Mucosa of stomach (tissue), 1 donor: ENCODE measurements around the gene ABCD3.

Experiments used
- H3K27me3 ChIP-seq: one replicate; pipeline ENCODE4 v1.7.0; 2013; ENCODE audit warnings: mild to moderate bottlenecking, low read length; ENCODE audit not compliant: control insufficient read depth, insufficient read depth
- H3K36me3 ChIP-seq: one replicate; pipeline ENCODE4 v1.7.0; 2013; ENCODE audit warnings: low read length; ENCODE audit not compliant: control insufficient read depth, insufficient read depth
- H3K4me1 ChIP-seq: one replicate; pipeline ENCODE4 v1.7.0; 2013; ENCODE audit warnings: mild to moderate bottlenecking, low read length; ENCODE audit not compliant: control insufficient read depth, insufficient read depth
- H3K4me3 ChIP-seq: one replicate; pipeline ENCODE4 v1.7.0; 2013; ENCODE audit warnings: low read length
- H3K9ac ChIP-seq: one replicate; pipeline ENCODE4 v1.7.0; 2013; ENCODE audit warnings: mild to moderate bottlenecking, low read length, moderate library complexity
- H3K9me3 ChIP-seq: one replicate; pipeline ENCODE4 v1.7.0; 2013; ENCODE audit warnings: mild to moderate bottlenecking, low read length, moderate library complexity; ENCODE audit not compliant: control insufficient read depth
- donor health status: Pancreatic carcinoma.

ABCD3 gene

GRCh38 chr1:94519351-94519750, 101.2 kb downstream of the ABCD3 start:
- H3K36me3 ChIP-seq, result no peaks in the 10 kb centered on the region
- no peak overlapping the region for H3K4me3 ChIP-seq
- no peak overlapping the region for H3K9ac ChIP-seq
- no peaks in the 10 kb centered on the region for H3K4me1 ChIP-seq
- H3K9me3 ChIP-seq, result no peaks in the 10 kb centered on the region
- H3K27me3 ChIP-seq, result no peaks in the 10 kb centered on the region

GRCh38 chr1:94522304-94522703, 104.1 kb downstream of the ABCD3 start:
- no peaks in the 10 kb centered on the region for H3K36me3 ChIP-seq
- H3K27me3 ChIP-seq, result no peaks in the 10 kb centered on the region
- H3K9me3 ChIP-seq, result no peaks in the 10 kb centered on the region

GRCh38 chr1:94524531-94524930, 106.3 kb downstream of the ABCD3 start:
- Histone ChIP-seq H3K4me3 (no peak overlapping the region), H3K27me3 (no peaks in the 10 kb centered on the region), H3K9ac (no peak overlapping the region), H3K36me3 (no peaks in the 10 kb centered on the region), H3K4me1 (peaks cover 13% of the 10 kb centered on the region), H3K9me3 (no peaks in the 10 kb centered on the region)

More at GRCh38 chr1:94522304-94522703, 104.1 kb downstream of the ABCD3 start:
- H3K4me1 ChIP-seq, result peaks cover 7% of the 10 kb centered on the region
- H3K9ac ChIP-seq, result no peak overlapping the region
- H3K4me3 ChIP-seq, result no peak overlapping the region

- H3K9me3 ChIP-seq, result no peaks in the 10 kb centered on the region
- H3K27me3 ChIP-seq, result no peaks in the 10 kb centered on the region
- H3K4me3 ChIP-seq, result no peak overlapping the region
- no peak overlapping the region for H3K9ac ChIP-seq
- H3K36me3 ChIP-seq, result no peaks in the 10 kb centered on the region
- H3K4me1 ChIP-seq, result peaks cover 13% of the 10 kb centered on the region
Observed at GRCh38 chr1:94526152-94526980, 108.2 kb downstream of the ABCD3 start.

- H3K4me1 ChIP-seq, result peaks cover 13% of the 10 kb centered on the region
Observed at GRCh38 chr1:94527447-94528031, 109.3 kb downstream of the ABCD3 start.

GRCh38 chr1:94528299-94528698, 110.1 kb downstream of the ABCD3 start:
- Histone ChIP-seq H3K36me3 (no peaks in the 10 kb centered on the region), H3K9ac (no peak overlapping the region), H3K27me3 (no peaks in the 10 kb centered on the region), H3K9me3 (no peaks in the 10 kb centered on the region), H3K4me3 (no peak overlapping the region), H3K4me1 (peaks cover 13% of the 10 kb centered on the region)

More at GRCh38 chr1:94527447-94528031, 109.3 kb downstream of the ABCD3 start:
- H3K9me3 ChIP-seq, result no peaks in the 10 kb centered on the region
- no peak overlapping the region for H3K4me3 ChIP-seq
- H3K36me3 ChIP-seq, result no peaks in the 10 kb centered on the region
- no peak overlapping the region for H3K9ac ChIP-seq
- H3K27me3 ChIP-seq, result no peaks in the 10 kb centered on the region

- Histone ChIP-seq H3K27me3 (no peaks in the 10 kb centered on the region), H3K36me3 (no peaks in the 10 kb centered on the region), H3K9ac (no peak overlapping the region), H3K9me3 (no peaks in the 10 kb centered on the region), H3K4me3 (no peak overlapping the region), H3K4me1 (peaks cover 13% of the 10 kb centered on the region)
Observed at GRCh38 chr1:94528826-94529225, 110.6 kb downstream of the ABCD3 start.

GRCh38 chr1:94529416-94529815, 111.2 kb downstream of the ABCD3 start:
- no peaks in the 10 kb centered on the region for H3K9me3 ChIP-seq
- no peak overlapping the region for H3K9ac ChIP-seq
- peaks cover 13% of the 10 kb centered on the region for H3K4me1 ChIP-seq
- H3K4me3 ChIP-seq, result no peak overlapping the region
- no peaks in the 10 kb centered on the region for H3K36me3 ChIP-seq
- no peaks in the 10 kb centered on the region for H3K27me3 ChIP-seq

- no peak overlapping the region for H3K4me3 ChIP-seq
- H3K4me1 ChIP-seq, result peaks cover 8% of the 10 kb centered on the region
- no peak overlapping the region for H3K9ac ChIP-seq
- no peaks in the 10 kb centered on the region for H3K9me3 ChIP-seq
- no peaks in the 10 kb centered on the region for H3K27me3 ChIP-seq
- no peaks in the 10 kb centered on the region for H3K36me3 ChIP-seq
Observed at GRCh38 chr1:94530373-94530878, 112.2 kb downstream of the ABCD3 start.

- Histone ChIP-seq H3K4me3 (no peak overlapping the region), H3K36me3 (no peaks in the 10 kb centered on the region), H3K9me3 (no peaks in the 10 kb centered on the region), H3K27me3 (no peaks in the 10 kb centered on the region), H3K9ac (no peak overlapping the region), H3K4me1 (peaks cover 7% of the 10 kb centered on the region)
Observed at GRCh38 chr1:94531664-94532063, 113.5 kb downstream of the ABCD3 start.

GRCh38 chr1:94532077-94532476, 113.9 kb downstream of the ABCD3 start:
- Histone ChIP-seq H3K9ac (no peak overlapping the region), H3K27me3 (no peaks in the 10 kb centered on the region), H3K36me3 (no peaks in the 10 kb centered on the region), H3K4me1 (peaks cover 7% of the 10 kb centered on the region), H3K9me3 (no peaks in the 10 kb centered on the region), H3K4me3 (no peak overlapping the region)

GRCh38 chr1:94535095-94535494, 116.9 kb downstream of the ABCD3 start:
- Histone ChIP-seq H3K27me3 (no peaks in the 10 kb centered on the region), H3K9ac (no peak overlapping the region), H3K9me3 (no peaks in the 10 kb centered on the region), H3K4me1 (peaks cover 15% of the 10 kb centered on the region), H3K4me3 (no peak overlapping the region), H3K36me3 (no peaks in the 10 kb centered on the region)
